ENCODE data around the gene SLC7A11. TPM values are rescaled to one million over a fixed set of nuclear protein-coding genes. Genes with fewer than 3 reads are reported as not detected.

Gene SLC7A11
- total RNA-seq, 4 donors from 2014 or later, result 1.5 to 30.1 (median 7.9) TPM

DNA sequence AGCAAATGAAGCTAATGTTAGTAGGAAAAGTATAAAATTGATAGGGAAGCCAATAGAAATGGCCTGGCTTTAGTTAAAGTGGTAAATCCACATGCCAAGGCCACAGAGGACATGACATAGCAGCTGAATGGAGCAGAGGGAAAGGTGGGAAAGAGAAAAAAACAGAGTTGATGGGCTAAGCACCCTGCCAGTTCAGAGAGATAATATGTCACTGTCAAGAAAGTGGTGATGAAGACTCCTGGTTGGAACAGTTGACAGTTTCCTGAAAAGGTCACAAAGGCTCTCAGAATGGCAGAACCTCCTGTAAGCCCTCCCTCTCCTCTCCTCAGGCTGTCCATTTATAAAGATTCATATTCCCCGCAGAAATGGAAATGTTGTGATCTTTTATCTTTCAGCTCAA is 48.2 kb downstream of the SLC7A11 start:
- no peaks in the 10 kb centered on the region for H3K36me3 ChIP-seq
- TF ChIP-seq, protein P1, sequence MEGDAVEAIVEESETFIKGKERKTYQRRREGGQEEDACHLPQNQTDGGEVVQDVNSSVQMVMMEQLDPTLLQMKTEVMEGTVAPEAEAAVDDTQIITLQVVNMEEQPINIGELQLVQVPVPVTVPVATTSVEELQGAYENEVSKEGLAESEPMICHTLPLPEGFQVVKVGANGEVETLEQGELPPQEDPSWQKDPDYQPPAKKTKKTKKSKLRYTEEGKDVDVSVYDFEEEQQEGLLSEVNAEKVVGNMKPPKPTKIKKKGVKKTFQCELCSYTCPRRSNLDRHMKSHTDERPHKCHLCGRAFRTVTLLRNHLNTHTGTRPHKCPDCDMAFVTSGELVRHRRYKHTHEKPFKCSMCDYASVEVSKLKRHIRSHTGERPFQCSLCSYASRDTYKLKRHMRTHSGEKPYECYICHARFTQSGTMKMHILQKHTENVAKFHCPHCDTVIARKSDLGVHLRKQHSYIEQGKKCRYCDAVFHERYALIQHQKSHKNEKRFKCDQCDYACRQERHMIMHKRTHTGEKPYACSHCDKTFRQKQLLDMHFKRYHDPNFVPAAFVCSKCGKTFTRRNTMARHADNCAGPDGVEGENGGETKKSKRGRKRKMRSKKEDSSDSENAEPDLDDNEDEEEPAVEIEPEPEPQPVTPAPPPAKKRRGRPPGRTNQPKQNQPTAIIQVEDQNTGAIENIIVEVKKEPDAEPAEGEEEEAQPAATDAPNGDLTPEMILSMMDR (IDR thresholded peaks at IDR 0.05), result no peak
- no peak for TF ChIP-seq POLR2A (IDR thresholded peaks at IDR 0.05)
- H3K4me3 ChIP-seq, result no peak overlapping the region
- WGBS, 2 donors, result 100% methylated on average over 1 of the region's 1 CpG
- H3K9me3 ChIP-seq, result no peaks in the 10 kb centered on the region
- intact Hi-C loops (cut with DNase I), result no loop called here
- no peak for DNase-seq
- no peak overlapping the region for H3K27ac ChIP-seq
- H3K27me3 ChIP-seq, result peaks cover 0 to 2% (median 0%) of the 10 kb centered on the region in 4 donors
- H3K4me1 ChIP-seq, result peaks cover 0 to 3% (median 0%) of the 10 kb centered on the region in 3 donors

DNA sequence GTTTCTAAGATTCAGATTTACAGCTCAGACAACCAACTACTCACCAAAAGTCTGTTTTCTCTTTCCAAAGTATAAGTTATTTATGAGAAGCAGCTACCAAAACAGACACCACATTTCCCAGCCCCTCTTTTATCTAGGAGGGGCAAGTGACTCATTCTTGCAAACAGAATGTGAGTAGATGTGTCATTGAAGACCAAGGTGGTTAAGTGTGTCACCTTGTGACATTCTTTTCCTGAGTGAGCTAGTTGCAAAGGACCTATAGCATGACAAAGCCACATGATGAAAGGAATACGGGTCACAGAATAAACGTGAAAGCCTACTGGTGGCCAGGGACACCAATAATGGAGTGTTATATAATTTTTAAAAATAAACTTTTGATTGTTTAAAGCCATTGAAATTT is 50.0 kb downstream of the SLC7A11 start:
- H3K4me1 ChIP-seq, result peaks cover 0 to 7% (median 4%) of the 10 kb centered on the region in 3 donors
- H3K4me3 ChIP-seq, result no peak overlapping the region
- H3K9me3 ChIP-seq, result no peaks in the 10 kb centered on the region
- H3K27ac ChIP-seq, result no peak overlapping the region
- no peaks in the 10 kb centered on the region for H3K36me3 ChIP-seq
- intact Hi-C loops (cut with DNase I), result no loop called here
- H3K27me3 ChIP-seq, result peaks cover 0 to 2% (median 0%) of the 10 kb centered on the region in 4 donors
- TF ChIP-seq, protein P1 (IDR thresholded peaks at IDR 0.05), result no peak
- TF ChIP-seq POLR2A (IDR thresholded peaks at IDR 0.05), result no peak
- WGBS, 2 donors, result 66 to 85% methylated on average over 2 of the region's 2 CpGs
- no peak for DNase-seq

DNA sequence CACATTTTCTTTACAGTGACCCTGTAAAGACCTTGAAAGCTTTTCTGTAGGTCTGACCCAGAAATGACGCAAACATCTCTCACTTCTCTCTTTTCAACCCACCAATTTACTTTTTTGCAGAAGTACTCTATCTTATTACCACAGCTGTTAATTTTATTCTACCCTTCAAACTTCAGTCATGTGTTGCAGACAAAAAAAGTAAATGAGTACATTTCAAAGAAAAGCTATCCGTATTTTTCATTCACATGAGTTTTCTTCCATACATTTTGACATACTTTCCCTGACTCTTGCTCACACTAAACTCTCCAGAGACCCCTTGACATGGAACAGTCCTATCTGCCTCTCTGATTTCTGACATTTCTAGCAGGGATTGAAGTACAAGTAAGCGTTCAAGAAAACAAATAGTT is 51.7 kb downstream of the SLC7A11 start:
- Histone ChIP-seq H3K36me3 (no peaks in the 10 kb centered on the region), H3K27ac (no peak overlapping the region), H3K4me3 (no peak overlapping the region), H3K4me1 (peaks cover 0 to 7% (median 4%) of the 10 kb centered on the region in 3 donors), H3K9me3 (no peaks in the 10 kb centered on the region), H3K27me3 (peaks cover 0 to 10% (median 0%) of the 10 kb centered on the region in 4 donors)
- no peak for TF ChIP-seq POLR2A (IDR thresholded peaks at IDR 0.05)
- TF ChIP-seq, protein P1 (IDR thresholded peaks at IDR 0.05), result no peak
- intact Hi-C loops (cut with DNase I), result no loop called here
- DNase-seq, result no peak
- WGBS, 2 donors, result 69 to 83% methylated on average over 3 of the region's 3 CpGs

DNA sequence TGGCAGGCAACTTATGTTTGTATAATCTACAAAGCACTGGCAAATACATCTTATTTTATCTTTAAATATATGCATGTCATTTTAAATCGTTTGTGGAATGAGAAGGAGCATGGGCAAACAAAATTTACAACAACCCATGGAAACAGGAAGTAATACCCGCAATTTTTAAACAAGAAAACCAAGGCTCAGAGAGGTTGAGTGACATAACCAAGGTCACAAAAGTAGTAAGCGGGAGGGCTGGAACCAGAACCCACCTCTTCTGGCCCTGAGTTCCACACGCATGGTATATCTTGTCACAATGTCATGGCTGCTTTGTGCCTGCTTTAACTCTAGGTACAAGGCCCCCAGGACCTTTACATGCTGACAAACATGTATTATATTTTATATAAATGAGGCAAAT is 52.9 kb downstream of the SLC7A11 start:
- no peak overlapping the region for H3K4me3 ChIP-seq
- peaks cover 0 to 7% (median 4%) of the 10 kb centered on the region in 3 donors for H3K4me1 ChIP-seq
- TF ChIP-seq POLR2A (IDR thresholded peaks at IDR 0.05), result no peak
- TF ChIP-seq, protein P1 (IDR thresholded peaks at IDR 0.05), result no peak
- H3K27me3 ChIP-seq, result peaks cover 0 to 10% (median 0%) of the 10 kb centered on the region in 4 donors
- H3K27ac ChIP-seq, result no peak overlapping the region
- intact Hi-C loops (cut with DNase I), result no loop called here
- DNase-seq, result no peak
- H3K9me3 ChIP-seq, result no peaks in the 10 kb centered on the region
- H3K36me3 ChIP-seq, result no peaks in the 10 kb centered on the region
- WGBS, 2 donors, result 76 to 79% methylated on average over 4 of the region's 4 CpGs

DNA sequence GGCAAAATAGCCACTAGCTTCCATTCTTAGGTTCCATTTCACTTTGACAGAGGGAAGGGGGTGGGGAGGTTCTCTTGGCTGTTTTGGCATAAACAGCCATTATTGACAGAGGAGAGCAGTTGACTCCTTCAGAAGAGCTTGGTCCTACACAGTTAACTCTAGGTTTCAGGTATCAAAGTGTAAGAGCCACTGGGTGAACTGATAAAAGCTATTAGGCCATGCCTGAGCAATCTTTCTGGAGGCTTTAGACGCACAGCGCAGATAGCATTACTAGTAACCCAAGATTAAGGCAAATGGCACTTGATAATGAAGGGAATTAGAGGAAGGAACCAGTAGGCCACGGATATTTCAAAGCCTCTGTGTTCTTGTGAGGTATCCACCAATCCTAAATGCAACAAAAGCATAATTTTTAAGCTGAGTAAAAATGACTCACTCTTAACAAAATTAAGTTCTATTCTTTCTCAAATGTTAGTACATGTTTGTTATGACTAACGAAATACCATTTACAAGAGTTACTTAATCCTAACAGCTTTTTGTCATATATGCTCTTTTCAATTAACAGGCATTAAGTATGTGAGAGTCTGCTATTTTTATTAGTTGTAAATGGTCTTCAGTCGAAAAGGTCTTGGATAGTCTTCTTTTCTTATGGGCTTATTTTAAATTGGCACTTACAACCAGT is 53.6 kb downstream of the SLC7A11 start:
- H3K27ac ChIP-seq, result peak overlapping the region in 1 of 4 donors; percentile 26
- peaks cover 0 to 10% (median 0%) of the 10 kb centered on the region in 4 donors for H3K27me3 ChIP-seq
- H3K4me3 ChIP-seq, result no peak overlapping the region
- no peak for TF ChIP-seq POLR2A (IDR thresholded peaks at IDR 0.05)
- TF ChIP-seq, protein P1 (IDR thresholded peaks at IDR 0.05), result no peak
- H3K36me3 ChIP-seq, result no peaks in the 10 kb centered on the region
- intact Hi-C loops (cut with DNase I), result no loop called here
- H3K9me3 ChIP-seq, result no peaks in the 10 kb centered on the region
- WGBS, 2 donors, result 36 to 50% methylated on average over 5 of the region's 5 CpGs
- peaks cover 0 to 7% (median 4%) of the 10 kb centered on the region in 3 donors for H3K4me1 ChIP-seq
- no peak for DNase-seq
